Measurements from ENCODE around the gene STC2. TPM values are rescaled to one million over a fixed set of nuclear protein-coding genes. Genes with fewer than 3 reads are reported as not detected.

Gene STC2
- polyA plus RNA-seq, 2 of the 4 experiments (the other 2 are of a cell fraction): 45.2 to 46.1 TPM

GRCh38 chr5:173306695-173307094, 21.5 kb downstream of the STC2 start (continued):
- no peak for TF ChIP-seq HMGXB4 (CRISPR knock-in tag; IDR thresholded peaks at IDR 0.05; ENCODE audit: borderline replicate concordance)
- no peak for TF ChIP-seq PHF8 (IDR thresholded peaks at IDR 0.05; ENCODE audit: borderline replicate concordance, low read depth)
- no peak for TF ChIP-seq NR3C1 (IDR thresholded peaks at IDR 0.05)
- no peak for TF ChIP-seq TFCP2L1 (CRISPR knock-in tag; IDR thresholded peaks at IDR 0.05)
- TF ChIP-seq ZSCAN20 (CRISPR knock-in tag; IDR thresholded peaks at IDR 0.05): no peak
- TF ChIP-seq CBX2 (IDR thresholded peaks at IDR 0.05; ENCODE audit: borderline replicate concordance, low read depth): no peak
- TF ChIP-seq JUNB (IDR thresholded peaks at IDR 0.05): no peak
- TF ChIP-seq ZFP36 (IDR thresholded peaks at IDR 0.05; ENCODE audit: borderline replicate concordance, partially characterized antibody): no peak
- TF ChIP-seq MYC (IDR thresholded peaks at IDR 0.05; ENCODE audit: borderline replicate concordance, low read length): no peak

GRCh38 chr5:173304591-173304988, 23.6 kb downstream of the STC2 start:
- peak overlapping the region in 1 of 2 experiments; percentile 69; a peak in 3 of 6 replicates for H3K27ac ChIP-seq
- CTCF ChIA-PET: interaction anchor here (0.7 to 7.0 kb wide), 5 partner anchors 10 to 1013 kb away, joined by 3 to 60 read pairs (median 6); no protein-coding TSS in a partner anchor
- ATAC-seq (no peak), FAIRE-seq (no peak), DNase-seq (ENCODE audit: low read depth in 1 of 2, low spot score in 1 of 2) (no peak)
- WGBS (ENCODE audit: missing lambda C conversion rate): 41% methylated on average over 10 of the region's 10 CpGs
- peaks cover 32% of the 10 kb centered on the region for H3K4me1 ChIP-seq
- TF ChIP-seq MAZ (IDR thresholded peaks at IDR 0.05; ENCODE audit: borderline replicate concordance, low read depth, low read length) (no peak), HOXB13 (CRISPR knock-in tag; IDR thresholded peaks at IDR 0.05; ENCODE audit: low read depth) (no peak), ZSCAN20 (CRISPR knock-in tag; IDR thresholded peaks at IDR 0.05) (no peak), ESRRA (IDR thresholded peaks at IDR 0.05; ENCODE audit: borderline replicate concordance, low read length) (no peak)
- H3K9me3 ChIP-seq: peaks cover 19% of the 10 kb centered on the region
- POLR2A ChIA-PET: no interaction called here
- no peak overlapping the region for H3K4me3 ChIP-seq
- peak overlapping the region; percentile 59 for H3K4me2 ChIP-seq

- POLR2A ChIA-PET: interaction anchor here (1.6 kb wide), 1 partner anchor 25 kb away, joined by 5 read pairs; no protein-coding TSS in a partner anchor
- H3K27ac ChIP-seq: peak overlapping the region; percentile 2 to 69; a peak in 3 of 6 replicates
- TF ChIP-seq ZC3H11A (IDR thresholded peaks at IDR 0.05) (no peak), POLR2AphosphoS2 (conservative IDR thresholded peaks at IDR 0.05; ENCODE audit: low read length) (no peak), CHD2 (IDR thresholded peaks at IDR 0.05; ENCODE audit: low read length, partially characterized antibody) (no peak), ATOH8 (CRISPR knock-in tag; IDR thresholded peaks at IDR 0.05; ENCODE audit: low read depth) (no peak), HES2 (IDR thresholded peaks at IDR 0.05) (no peak), EHMT2 (IDR thresholded peaks at IDR 0.05; ENCODE audit: low read depth) (no peak), NFE2L2 (conservative IDR thresholded peaks at IDR 0.05; ENCODE audit: low read length) (no peak), KDM5A (IDR thresholded peaks at IDR 0.05) (no peak), MYC (IDR thresholded peaks at IDR 0.05; ENCODE audit: borderline replicate concordance, low read length) (no peak), NPAS2 (CRISPR knock-in tag; IDR thresholded peaks at IDR 0.05; ENCODE audit: borderline replicate concordance) (no peak)
- DNase-seq (ENCODE audit: low read depth in 1 of 2, low spot score in 1 of 2) (no peak), FAIRE-seq (no peak), ATAC-seq (peak; percentile 15 to 29; a peak in 2 of 6 replicates)
- H3K4me3 ChIP-seq: no peak overlapping the region
- H3K4me1 ChIP-seq: peaks cover 32% of the 10 kb centered on the region
- 64% methylated on average over 13 of the region's 13 CpGs for WGBS (ENCODE audit: missing lambda C conversion rate)
- CTCF ChIA-PET: interaction anchor here (0.7 to 7.0 kb wide), 7 partner anchors 9 to 669 kb away, joined by 3 to 60 read pairs (median 3); no protein-coding TSS in a partner anchor
- peak overlapping the region; percentile 59 for H3K4me2 ChIP-seq
- peaks cover 18% of the 10 kb centered on the region for H3K9me3 ChIP-seq
Observed at GRCh38 chr5:173303878-173304590, 24.2 kb downstream of the STC2 start.

Measured in A549 (cell line).